HG02678 (cell line): ENCODE measurements around the gene TTC31.

Source experiments
- ATAC-seq: cut with Tn5 transposase; IDR thresholded peaks from one replicate; pipeline ENCODE4 v1.9.1; 2021; ENCODE audit warnings: mild to moderate bottlenecking, moderate library complexity; ENCODE audit not compliant: unreplicated experiment

Gene TTC31

DNA sequence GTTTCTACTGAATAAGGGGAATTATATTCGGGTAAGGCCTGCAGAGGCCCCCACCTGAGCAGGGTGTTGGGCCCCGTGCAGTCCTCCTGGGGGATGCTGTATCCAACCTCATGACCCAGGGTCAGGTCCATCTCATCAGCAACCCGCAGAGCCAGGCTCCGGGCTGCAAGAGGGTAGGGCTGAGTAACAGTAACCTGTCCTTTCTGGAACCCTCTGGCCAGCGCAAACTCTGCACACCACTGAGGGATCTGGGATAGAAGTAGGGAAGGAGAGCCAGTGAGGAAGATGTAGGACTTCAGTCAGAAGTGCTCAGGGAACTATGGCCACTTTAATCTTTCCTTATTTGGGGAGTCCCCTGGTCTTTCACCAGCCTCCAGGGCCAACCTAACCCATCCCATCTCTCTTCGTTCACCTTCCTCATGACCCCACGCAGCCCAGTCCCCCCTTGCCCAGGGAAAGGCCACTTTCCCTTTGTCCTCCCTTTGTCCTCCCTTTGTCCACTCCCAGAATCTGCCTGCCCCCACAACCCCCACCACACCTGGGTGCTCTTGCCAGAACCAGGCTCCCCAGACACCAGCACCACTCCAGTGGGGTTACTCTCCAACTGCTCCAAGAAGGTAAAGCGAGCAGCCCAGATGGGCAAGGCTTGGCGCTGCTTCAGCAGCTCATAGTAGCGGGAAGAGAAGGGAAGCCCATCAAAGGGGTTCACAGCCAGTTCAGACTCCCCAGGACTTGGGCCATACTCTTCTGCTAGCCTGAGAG is 42.3 kb downstream of the TTC31 start:
- no peak for ATAC-seq

DNA sequence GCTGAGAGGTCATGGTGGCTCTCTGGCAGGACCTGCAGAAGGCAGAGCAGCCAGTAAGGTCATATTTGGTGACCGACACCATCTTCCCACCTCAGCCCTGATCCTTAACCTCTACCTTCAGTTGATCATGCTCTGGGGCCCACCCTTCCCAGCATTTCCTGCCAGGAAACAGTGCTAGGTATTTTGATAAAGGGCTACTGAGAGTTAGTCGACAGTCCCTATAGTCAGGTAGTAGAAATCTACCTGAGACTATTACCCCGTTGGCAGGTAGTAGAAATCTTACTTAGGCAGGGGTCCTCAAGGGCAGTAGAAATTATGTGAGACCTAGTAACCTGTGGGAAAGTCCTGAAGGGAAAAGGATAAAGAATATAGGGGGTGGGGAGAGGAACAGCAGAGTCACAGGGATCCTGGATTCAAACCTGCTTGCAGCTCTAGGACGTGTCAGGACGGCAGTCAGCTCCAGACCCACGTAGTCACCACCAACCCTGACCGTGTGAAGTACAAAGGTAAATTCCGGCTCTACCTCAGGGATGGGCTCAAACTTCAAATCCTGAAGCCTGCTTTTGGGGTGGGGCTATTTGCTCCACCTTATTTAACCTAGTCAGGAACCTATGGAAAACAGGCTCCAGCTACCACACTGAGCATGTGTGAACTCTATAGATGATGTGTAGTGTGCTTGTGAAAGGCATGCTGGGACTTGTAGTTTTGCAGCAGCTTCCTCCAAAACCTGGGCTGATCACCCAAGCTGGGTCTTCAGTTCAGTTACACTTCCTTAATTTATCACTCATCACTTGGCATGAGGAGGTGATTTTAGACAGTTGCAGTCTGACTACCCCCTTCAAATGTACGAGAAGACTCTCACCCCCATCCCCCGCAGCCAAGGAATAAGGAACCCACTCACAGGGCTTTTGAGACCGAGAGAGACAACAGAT is 43.1 kb downstream of the TTC31 start, which contains the start of gene DQX1:
TSS of gene DQX1 (minus strand) at position 515 of the 932 bp plus-strand sequence. CDS start at position 13, 502 bp downstream.
- ATAC-seq: no peak

DNA sequence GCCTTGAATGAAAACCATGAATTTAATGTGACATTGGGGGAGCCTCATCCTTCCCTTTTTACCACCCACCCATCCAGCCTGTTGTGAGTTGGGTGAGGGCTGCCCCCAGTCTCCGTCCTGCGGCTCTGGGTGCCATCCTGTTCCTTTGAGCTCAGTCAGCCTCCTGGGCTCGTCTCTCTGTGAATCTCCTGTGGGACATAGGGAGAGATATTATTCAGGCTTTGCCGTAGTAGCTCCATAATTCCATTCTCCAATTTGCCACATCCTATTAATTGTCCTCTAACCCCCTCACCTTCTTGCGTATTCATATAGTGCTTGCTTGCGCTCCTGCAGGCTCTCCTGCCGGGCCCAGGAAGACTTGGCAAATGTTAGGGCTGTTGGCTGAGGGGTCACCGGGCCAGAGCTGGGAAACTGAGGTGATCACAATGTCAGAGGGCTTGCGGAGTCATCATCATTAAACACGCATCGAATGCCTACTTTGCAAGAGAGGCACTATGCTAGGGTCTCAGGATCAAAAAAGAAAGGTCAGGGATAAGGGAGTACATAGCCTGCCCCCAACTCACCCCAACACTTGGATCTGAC is 43.9 kb downstream of the TTC31 start:
- ATAC-seq: no peak

GRCh38 chr2:74527741-74528140 is 44.9 kb downstream of the TTC31 start:
- no peak for ATAC-seq

GRCh38 chr2:74528600-74529356 is 45.9 kb downstream of the TTC31 start:
- ATAC-seq: peak; percentile 1

DNA sequence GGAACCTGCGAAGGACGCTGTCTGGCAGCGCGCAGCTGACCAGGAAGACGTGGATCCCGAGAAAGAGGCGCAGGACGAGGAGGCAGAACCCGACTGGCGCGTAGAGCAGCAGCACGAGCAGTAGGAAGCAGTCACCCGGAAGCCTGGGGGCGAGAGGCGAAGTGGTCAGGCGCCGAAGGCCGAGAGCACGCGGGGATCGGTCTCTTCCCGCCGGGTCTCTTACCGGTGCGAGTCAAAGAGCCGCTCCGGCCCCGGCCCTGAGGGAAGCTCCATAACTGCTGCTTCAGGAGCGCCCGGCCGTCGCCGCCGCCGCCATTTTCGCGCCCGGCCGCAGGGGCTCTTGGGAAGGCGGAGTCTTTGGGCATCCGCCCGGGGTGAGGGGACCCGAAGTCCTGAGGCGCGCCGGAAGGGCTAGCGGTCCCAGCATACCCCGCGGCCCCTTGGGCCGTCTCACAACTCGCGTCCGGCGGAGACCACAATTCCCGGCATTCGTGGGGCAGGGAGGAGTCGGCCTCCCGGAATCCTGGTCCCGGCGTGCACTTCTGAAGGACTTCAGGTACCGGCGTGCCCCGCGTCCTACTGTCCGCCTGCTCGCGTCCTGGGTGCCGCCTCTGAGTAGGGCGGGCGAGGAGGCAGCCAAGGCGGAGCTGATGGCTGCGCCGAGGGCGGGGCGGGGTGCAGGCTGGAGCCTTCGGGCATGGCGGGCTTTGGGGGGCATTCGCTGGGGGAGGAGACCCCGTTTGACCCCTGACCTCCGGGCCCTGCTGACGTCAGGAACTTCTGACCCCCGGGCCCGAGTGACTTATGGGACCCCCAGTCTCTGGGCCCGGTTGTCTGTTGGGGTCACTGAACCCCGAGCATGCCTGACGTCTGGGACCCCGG is 46.7 kb downstream of the TTC31 start, which contains the start of the genes AUP1 and HTRA2:
TSS of gene AUP1 (minus strand) at position 350 of the 882 bp plus-strand sequence. CDS start at position 273, 77 bp downstream.
TSS of gene HTRA2 (plus strand) at position 577 of the 882 bp plus-strand sequence. CDS start at position 651, 74 bp downstream.
- peak; percentile 82 for ATAC-seq

GRCh38 chr2:74530239-74531187 is 47.6 kb downstream of the TTC31 start:
- ATAC-seq: peak; percentile 30

GRCh38 chr2:74531666-74532065 is 48.8 kb downstream of the TTC31 start:
- no peak for ATAC-seq

GRCh38 chr2:74532222-74532621 is 49.3 kb downstream of the TTC31 start:
- ATAC-seq: no peak

DNA sequence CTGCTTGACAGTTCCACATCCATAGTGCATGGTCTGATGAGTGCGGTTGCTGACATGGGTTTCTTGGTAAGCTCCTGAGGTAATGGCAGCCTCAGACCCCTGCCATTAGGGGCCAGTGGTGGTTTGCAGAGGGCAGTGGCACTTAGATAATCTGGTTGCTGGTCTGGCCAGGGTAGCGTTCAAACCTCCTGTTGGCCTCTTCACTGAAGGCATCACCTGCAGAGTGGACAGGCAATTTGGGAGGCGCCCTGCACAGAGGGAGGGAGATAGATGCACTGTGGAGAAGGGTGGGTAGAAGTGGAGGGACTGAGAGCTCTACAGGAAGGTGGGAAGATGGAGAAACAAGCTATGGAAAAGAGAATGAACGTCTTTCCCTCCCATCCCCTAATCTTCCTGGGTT is 50.6 kb downstream of the TTC31 start:
- ATAC-seq: no peak

GRCh38 chr2:74534411-74534810 is 51.5 kb downstream of the TTC31 start:
- ATAC-seq: no peak

GRCh38 chr2:74535440-74535965 is 52.6 kb downstream of the TTC31 start:
- no peak for ATAC-seq

DNA sequence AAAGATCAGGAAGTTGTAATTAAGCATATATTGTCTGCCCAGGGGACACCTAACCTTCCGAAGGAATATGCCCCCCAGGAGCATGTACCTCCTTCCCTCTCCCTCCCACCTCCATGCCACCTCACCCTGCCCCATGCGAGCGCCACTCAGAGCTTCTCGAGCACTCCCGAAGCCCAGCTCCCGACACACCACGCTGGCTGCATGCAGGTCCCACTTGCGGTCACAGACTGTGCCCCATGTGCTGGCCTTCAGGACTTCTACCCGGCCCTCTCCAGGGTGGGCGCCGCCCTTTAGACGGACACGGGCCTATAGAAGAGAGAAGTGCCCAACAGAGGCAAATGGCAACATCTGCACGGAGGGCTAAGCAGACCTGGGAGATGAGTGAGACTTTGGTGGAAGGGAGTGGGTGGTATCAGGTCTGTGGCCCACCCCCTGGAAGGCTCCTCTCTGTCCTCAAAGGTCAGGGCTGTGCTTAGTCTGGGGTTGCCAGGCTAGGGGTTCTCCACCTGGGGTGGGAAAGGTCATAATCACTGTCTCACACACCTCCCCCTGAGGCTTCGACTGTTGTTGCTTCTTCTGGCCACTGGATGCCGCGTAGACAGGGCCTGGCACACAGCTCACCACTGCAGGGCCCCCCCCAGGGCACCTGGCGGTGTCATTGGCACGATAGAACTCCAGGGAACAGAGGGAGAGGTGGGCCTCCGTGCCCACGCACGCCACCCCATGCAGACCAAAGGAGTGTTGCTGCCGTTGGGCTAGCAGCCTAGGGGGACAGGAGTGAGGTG is 53.5 kb downstream of the TTC31 start:
- ATAC-seq: no peak

- no peak for ATAC-seq
Measured at GRCh38 chr2:74537140-74537539, 54.3 kb downstream of the TTC31 start.

DNA sequence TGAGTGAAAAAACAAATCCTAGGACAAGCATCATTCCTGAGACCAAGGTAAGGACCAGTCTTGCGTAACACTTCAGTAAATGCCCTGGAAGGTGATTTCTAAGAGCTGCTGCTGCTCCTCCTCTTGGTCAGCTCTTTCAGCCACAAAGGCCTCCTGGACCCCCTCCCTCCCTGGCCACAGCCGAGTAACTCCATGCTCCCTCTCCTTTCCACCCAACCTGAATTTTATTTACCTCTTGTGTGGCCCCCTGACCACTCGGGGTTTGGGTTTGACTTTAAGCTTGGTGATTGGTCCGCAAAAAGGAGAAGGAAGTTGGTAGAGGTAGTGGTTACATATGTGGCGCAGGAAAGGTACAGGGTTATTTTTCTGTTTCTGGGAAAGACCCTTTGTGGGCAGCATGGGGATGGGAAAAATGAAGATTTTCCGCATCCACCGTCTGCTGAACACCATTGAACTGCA is 56.0 kb downstream of the TTC31 start:
- ATAC-seq: no peak

GRCh38 chr2:74540291-74540690 is 57.4 kb downstream of the TTC31 start:
- ATAC-seq: no peak

GRCh38 chr2:74542978-74543377 is 60.1 kb downstream of the TTC31 start:
- no peak for ATAC-seq
